Measurements from ENCODE around the gene NRXN2. TPM values are rescaled to one million over a fixed set of nuclear protein-coding genes. Genes with fewer than 3 reads are reported as not detected.

NRXN2 gene
- total RNA-seq, 1 donor from 2014 or later: 0.14 TPM

DNA sequence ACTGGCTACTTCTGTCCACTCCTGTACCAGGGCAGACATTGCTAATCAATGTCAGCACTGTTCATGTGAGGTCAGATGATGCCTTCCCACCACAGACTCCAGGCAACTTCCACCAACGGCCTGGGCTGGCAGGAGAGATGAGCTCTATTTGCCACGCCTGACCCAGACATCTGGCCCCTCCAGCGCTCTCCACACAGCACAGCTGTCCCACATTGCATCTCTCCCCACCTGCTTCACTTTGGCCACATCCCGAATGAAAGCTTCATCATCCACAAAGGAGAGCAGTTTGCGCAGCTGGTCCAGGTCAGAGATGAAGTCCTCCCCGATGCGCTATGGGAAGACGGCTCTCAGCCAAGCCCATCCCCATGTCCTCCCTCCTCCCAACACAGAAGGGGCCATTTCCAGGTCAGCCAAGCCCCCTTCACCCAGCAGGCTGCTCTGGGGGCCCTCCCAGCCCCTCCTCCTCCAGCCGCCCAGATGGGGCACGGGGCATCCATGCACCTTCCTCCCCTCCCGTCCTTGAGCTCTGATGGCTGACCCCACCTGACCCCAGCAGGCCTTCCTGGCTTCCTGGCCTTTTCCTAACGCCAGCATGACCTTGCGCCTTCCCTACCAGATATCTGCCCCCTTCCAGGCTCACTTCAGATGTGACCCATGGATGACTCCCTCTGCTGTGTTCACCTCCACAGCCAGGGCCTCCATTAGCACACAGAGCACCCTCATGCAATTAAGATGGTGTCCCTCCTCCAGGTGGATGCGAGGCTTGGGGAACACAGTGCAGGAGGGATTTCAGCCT is 29.4 kb upstream of the NRXN2 start:
- H3K9me3 ChIP-seq (ENCODE audit: insufficient read depth, low read depth, low read length): no peaks in the 10 kb centered on the region
- no peak overlapping the region for H3K27ac ChIP-seq (ENCODE audit: low read depth, low read length)
- H3K4me1 ChIP-seq (ENCODE audit: insufficient read depth, low read length): no peaks in the 10 kb centered on the region
- H3K27ac Mint-ChIP-seq (ENCODE audit: unreplicated experiment): no peak overlapping the region
- no peak overlapping the region for H3K9ac ChIP-seq (ENCODE audit: low read length)
- no peaks in the 10 kb centered on the region for H3K4me1 Mint-ChIP-seq (ENCODE audit: low read depth, unreplicated experiment)
- no peaks in the 10 kb centered on the region for H4K20me1 ChIP-seq (ENCODE audit: insufficient read depth, low read length)
- no peak overlapping the region for H2AFZ ChIP-seq (ENCODE audit: low read depth, low read length)
- no peak overlapping the region for H3K4me3 ChIP-seq (ENCODE audit: insufficient read depth, low read depth, low read length)
- no peak for DNase-seq (ENCODE audit: low read depth)
- no peaks in the 10 kb centered on the region for H3K79me2 ChIP-seq (ENCODE audit: insufficient read depth, low read length)
- no peak for TF ChIP-seq EZH2 (IDR thresholded peaks at IDR 0.05; ENCODE audit: insufficient read depth, low read length)
- TF ChIP-seq, protein P1, sequence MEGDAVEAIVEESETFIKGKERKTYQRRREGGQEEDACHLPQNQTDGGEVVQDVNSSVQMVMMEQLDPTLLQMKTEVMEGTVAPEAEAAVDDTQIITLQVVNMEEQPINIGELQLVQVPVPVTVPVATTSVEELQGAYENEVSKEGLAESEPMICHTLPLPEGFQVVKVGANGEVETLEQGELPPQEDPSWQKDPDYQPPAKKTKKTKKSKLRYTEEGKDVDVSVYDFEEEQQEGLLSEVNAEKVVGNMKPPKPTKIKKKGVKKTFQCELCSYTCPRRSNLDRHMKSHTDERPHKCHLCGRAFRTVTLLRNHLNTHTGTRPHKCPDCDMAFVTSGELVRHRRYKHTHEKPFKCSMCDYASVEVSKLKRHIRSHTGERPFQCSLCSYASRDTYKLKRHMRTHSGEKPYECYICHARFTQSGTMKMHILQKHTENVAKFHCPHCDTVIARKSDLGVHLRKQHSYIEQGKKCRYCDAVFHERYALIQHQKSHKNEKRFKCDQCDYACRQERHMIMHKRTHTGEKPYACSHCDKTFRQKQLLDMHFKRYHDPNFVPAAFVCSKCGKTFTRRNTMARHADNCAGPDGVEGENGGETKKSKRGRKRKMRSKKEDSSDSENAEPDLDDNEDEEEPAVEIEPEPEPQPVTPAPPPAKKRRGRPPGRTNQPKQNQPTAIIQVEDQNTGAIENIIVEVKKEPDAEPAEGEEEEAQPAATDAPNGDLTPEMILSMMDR (IDR thresholded peaks at IDR 0.05; ENCODE audit: insufficient read depth, low read depth, low read length): no peak
- no peaks in the 10 kb centered on the region for H3K27me3 ChIP-seq (ENCODE audit: insufficient read depth, low read length)
- H3K9me3 Mint-ChIP-seq (ENCODE audit: unreplicated experiment): no peaks in the 10 kb centered on the region
- H3K36me3 Mint-ChIP-seq (ENCODE audit: low read depth, unreplicated experiment): peaks cover 9% of the 10 kb centered on the region
- no peak overlapping the region for H3K4me2 ChIP-seq (ENCODE audit: low read length)
- H3K27me3 Mint-ChIP-seq (ENCODE audit: low read depth, unreplicated experiment): peaks cover 17% of the 10 kb centered on the region
- no peak for FAIRE-seq
- H3K4me3 Mint-ChIP-seq (ENCODE audit: unreplicated experiment): no peak overlapping the region
- no peaks in the 10 kb centered on the region for H3K36me3 ChIP-seq (ENCODE audit: insufficient read depth, low read length)

- Mint-ChIP-seq H3K27me3 (ENCODE audit: low read depth, unreplicated experiment) (peaks cover 17% of the 10 kb centered on the region), H3K4me3 (ENCODE audit: unreplicated experiment) (no peak overlapping the region), H3K9me3 (ENCODE audit: unreplicated experiment) (no peaks in the 10 kb centered on the region), H3K4me1 (ENCODE audit: low read depth, unreplicated experiment) (no peaks in the 10 kb centered on the region), H3K36me3 (ENCODE audit: low read depth, unreplicated experiment) (peaks cover 9% of the 10 kb centered on the region), H3K27ac (ENCODE audit: unreplicated experiment) (peak overlapping the region; percentile 8)
- Histone ChIP-seq H3K4me3 (ENCODE audit: insufficient read depth, low read depth, low read length) (no peak overlapping the region), H3K9ac (ENCODE audit: low read length) (no peak overlapping the region), H4K20me1 (ENCODE audit: insufficient read depth, low read length) (no peaks in the 10 kb centered on the region), H2AFZ (ENCODE audit: low read depth, low read length) (no peak overlapping the region), H3K27ac (ENCODE audit: low read depth, low read length) (no peak overlapping the region), H3K27me3 (ENCODE audit: insufficient read depth, low read length) (no peaks in the 10 kb centered on the region), H3K79me2 (ENCODE audit: insufficient read depth, low read length) (no peaks in the 10 kb centered on the region), H3K4me1 (ENCODE audit: insufficient read depth, low read length) (no peaks in the 10 kb centered on the region), H3K4me2 (ENCODE audit: low read length) (no peak overlapping the region), H3K9me3 (ENCODE audit: insufficient read depth, low read depth, low read length) (no peaks in the 10 kb centered on the region), H3K36me3 (ENCODE audit: insufficient read depth, low read length) (no peaks in the 10 kb centered on the region)
- FAIRE-seq: no peak
- DNase-seq (ENCODE audit: low read depth): no peak
- TF ChIP-seq, protein P1 (IDR thresholded peaks at IDR 0.05; ENCODE audit: insufficient read depth, low read depth, low read length): no peak
- TF ChIP-seq EZH2 (IDR thresholded peaks at IDR 0.05; ENCODE audit: insufficient read depth, low read length): no peak
Observed at GRCh38 chr11:64751580-64751979, 28.6 kb upstream of the NRXN2 start.

DNA sequence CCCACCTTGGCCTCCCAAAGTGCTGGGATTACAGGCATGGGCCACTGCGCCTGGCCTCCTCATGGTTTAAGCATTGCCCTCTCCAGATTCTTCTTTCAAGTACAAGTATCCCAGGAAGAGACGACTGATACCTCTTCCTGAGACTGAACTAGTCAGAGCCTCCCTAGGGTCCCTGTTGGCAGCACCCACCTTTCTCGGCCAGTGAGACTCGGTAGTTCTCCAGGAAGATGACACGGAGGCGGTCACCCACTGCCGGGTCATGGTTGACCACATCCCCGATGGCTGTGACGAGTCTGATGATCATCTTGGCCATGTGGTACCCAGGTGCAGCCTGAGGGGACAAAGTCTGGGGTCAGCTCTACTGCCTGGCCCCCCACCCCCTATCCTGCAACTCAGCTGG is 28.1 kb upstream of the NRXN2 start:
- no peak overlapping the region for H3K4me3 Mint-ChIP-seq (ENCODE audit: unreplicated experiment)
- peaks cover 9% of the 10 kb centered on the region for H3K36me3 Mint-ChIP-seq (ENCODE audit: low read depth, unreplicated experiment)
- Histone ChIP-seq H3K4me1 (ENCODE audit: insufficient read depth, low read length) (no peaks in the 10 kb centered on the region), H3K4me2 (ENCODE audit: low read length) (no peak overlapping the region), H3K79me2 (ENCODE audit: insufficient read depth, low read length) (no peaks in the 10 kb centered on the region), H2AFZ (ENCODE audit: low read depth, low read length) (no peak overlapping the region), H3K4me3 (ENCODE audit: insufficient read depth, low read depth, low read length) (no peak overlapping the region), H3K27me3 (ENCODE audit: insufficient read depth, low read length) (no peaks in the 10 kb centered on the region), H3K9ac (ENCODE audit: low read length) (no peak overlapping the region), H3K27ac (ENCODE audit: low read depth, low read length) (no peak overlapping the region), H4K20me1 (ENCODE audit: insufficient read depth, low read length) (no peaks in the 10 kb centered on the region), H3K9me3 (ENCODE audit: insufficient read depth, low read depth, low read length) (no peaks in the 10 kb centered on the region), H3K36me3 (ENCODE audit: insufficient read depth, low read length) (no peaks in the 10 kb centered on the region)
- H3K9me3 Mint-ChIP-seq (ENCODE audit: unreplicated experiment): no peaks in the 10 kb centered on the region
- H3K27me3 Mint-ChIP-seq (ENCODE audit: low read depth, unreplicated experiment): peaks cover 17% of the 10 kb centered on the region
- H3K27ac Mint-ChIP-seq (ENCODE audit: unreplicated experiment): no peak overlapping the region
- FAIRE-seq (no peak), DNase-seq (ENCODE audit: low read depth) (no peak)
- TF ChIP-seq, protein P1 (IDR thresholded peaks at IDR 0.05; ENCODE audit: insufficient read depth, low read depth, low read length): no peak
- no peak for TF ChIP-seq EZH2 (IDR thresholded peaks at IDR 0.05; ENCODE audit: insufficient read depth, low read length)
- H3K4me1 Mint-ChIP-seq (ENCODE audit: low read depth, unreplicated experiment): no peaks in the 10 kb centered on the region

All from astrocyte (in vitro differentiated cells and primary cell).